Measurements from ENCODE around the gene FRAS1.
"Not testable (repeated sequence)": the region's sequence is repeated elsewhere in the genome, so short reads cannot be mapped to it uniquely, and the experiment has no call there.

FRAS1 gene

GRCh38 chr4:78213218-78213617 is 156.1 kb downstream of the FRAS1 start:
- no peak for DNase-seq (ENCODE audit: low spot score)

DNA sequence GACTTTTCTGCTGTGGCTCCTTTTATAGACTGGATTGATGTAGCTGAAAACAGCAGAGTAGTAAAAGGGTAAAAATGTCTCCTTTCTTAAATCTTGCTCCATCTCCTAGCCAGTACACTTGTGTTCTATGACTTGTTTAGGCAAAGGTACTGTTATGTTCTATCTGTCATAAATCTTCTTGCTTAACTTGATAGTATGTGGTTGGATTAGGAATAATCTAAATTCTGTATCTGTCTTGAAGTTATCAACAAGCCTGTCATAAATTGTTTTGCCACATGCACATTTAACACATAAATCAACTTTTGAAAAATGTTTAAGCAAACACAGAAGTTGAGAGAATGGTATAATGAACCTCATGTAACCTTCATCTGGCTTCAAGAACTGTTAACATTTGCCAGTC is 157.0 kb downstream of the FRAS1 start:
- no peak for DNase-seq (ENCODE audit: low spot score)

DNA sequence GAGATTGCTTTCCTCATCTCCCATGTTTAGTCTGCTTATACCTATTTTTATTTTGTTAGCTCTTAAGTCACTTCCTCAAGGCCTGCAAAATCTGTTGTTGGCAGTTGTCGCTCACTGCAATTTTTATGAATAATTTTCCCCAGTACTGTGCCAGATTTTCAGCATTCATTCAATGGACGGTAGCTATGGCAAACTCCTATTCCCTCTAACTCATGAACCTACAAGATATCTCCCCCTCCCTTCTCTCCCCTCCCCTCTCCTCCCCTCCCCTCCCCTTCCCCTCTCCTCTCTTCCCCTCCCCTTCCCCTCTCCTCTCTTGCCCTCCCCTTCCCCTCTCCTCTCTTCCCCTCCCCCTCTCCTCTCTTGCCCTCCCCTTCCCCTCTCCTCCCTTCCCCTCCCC is 160.4 kb downstream of the FRAS1 start:
- DNase-seq (ENCODE audit: low spot score): no peak

DNA sequence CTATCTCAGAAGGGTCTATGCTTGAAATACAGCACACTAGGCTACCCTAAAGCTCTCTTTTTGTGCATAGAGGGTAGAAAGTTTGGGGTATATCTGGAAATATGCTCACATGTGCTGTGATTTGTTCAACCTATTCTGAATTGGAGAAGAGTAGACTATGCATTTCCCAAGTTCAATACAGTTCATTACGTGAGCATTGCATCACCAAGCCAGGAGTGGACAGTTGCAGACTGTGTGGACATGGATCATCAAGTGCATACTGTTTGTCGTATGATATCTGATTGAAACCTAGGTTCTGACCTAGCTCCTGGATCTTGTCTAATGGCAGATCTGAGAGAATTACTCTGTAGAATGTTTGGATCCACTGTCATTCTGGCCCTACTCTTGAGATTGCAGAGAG is 161.1 kb downstream of the FRAS1 start:
- DNase-seq (ENCODE audit: low spot score): no peak

DNA sequence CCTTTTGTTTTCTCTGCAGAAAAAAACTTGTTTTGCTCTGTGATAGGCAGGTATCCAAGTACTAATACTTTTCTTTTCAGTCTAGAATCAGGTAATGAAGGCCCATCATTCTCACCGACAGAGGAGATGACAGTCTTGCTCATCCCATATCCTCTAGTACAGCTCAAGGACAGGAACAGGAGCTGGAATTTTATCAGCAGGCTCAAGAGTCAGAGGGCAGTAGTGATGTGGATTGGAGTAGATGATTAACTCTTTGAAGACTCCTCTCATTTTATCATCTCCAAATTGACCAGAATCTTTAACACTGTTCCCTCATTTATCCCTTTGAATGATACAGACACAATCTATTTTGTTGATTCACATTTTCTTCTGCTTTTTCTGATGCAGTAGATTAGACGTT is 162.7 kb downstream of the FRAS1 start:
- no peak for DNase-seq (ENCODE audit: low spot score)

GRCh38 chr4:78220283-78220682 is 163.2 kb downstream of the FRAS1 start:
- DNase-seq (ENCODE audit: low spot score): no peak

- DNase-seq (ENCODE audit: low spot score): no peak
Measured at GRCh38 chr4:78222575-78223186, 165.6 kb downstream of the FRAS1 start.

DNA sequence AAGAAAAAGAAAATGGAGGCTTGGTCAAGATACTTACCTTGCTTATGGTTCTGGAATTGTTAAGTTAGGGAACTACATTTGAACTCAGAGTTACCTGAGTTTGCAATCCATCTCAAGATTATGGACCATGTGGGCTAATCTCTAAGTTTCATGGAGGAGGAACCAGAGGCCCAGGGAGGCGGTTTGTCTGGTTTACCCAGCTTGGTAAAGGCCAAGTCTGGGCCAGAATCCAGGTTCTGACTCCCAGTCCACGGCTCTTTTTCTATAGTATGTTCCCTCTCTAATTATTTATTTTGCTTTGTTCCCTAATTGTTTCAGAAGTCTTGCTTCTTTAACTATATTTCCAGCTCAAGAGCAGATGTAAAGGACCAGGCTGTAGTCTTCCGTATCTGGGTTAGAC is 168.1 kb downstream of the FRAS1 start:
- no peak for DNase-seq (ENCODE audit: low spot score)

DNA sequence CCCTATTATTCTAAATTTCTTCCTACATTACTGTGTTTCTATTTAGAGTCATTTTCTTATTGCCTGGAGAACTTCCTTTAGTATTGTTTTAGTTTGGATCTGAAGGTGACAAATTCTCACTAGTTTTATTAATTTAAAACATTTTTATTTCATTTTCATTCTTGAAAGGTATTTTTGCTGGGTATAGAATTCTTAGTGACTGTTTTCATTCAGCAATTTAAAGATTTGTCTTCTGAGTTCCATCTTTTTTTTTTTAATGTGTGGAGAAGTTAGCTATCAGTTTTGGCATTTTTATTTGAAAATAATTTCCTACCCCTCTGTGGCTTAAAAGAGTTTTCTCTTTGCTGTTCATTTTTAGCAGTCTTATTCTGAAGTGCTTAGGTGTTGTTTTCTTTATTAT is 169.2 kb downstream of the FRAS1 start:
- no peak for DNase-seq (ENCODE audit: low spot score)

DNA sequence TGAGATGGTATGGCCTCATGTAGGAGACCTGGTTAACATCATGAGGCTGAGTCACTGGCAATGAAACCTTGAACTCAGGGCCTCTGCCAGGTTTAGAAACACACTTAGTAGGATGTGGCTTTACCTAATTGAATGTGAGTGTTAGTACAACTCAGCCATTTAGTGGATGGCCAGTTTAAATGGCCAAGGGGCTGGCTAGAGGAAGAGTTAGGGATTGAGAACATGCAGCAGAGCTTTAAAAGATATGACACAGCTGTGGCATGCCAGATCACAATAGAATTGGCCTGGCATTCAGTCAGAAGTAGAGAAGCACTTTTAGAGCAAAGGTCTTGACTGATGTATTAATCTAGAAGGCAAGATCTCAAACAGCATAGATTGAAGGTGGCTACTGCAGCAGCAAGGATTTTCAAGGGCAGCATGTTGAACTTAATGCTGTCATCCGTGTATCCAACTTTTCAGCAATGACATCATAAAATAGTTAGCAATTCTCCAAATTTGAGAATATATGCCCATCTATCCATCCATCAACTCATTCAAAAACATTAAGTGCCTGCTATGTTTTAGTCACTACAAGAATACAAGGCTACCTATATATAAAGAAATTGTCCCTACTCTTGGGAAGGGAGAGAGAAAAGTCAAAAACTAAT is 170.4 kb downstream of the FRAS1 start:
- DNase-seq (ENCODE audit: low spot score): no peak

DNA sequence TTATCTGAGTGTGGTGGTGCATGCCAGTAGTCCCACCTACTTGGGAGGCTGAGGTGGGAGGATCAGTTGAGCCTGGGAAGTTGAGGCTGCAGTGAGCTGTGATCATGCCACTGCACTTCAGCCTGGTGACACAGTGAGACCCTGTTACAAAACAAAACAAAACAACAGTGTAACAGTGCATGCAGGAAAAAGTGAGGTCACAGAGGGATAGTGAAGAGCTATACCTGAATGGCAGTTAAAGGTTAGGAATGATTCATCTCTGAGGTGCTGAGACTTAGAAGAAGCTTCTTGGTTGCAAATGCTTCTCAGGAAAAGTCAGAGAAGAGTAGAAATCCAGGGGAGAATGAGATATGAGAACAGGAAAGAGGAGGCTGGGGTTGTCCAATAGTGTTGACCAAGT is 178.7 kb downstream of the FRAS1 start:
- DNase-seq (ENCODE audit: low spot score): no peak

- no peak for DNase-seq (ENCODE audit: low spot score)
Measured at GRCh38 chr4:78237360-78237759, 180.2 kb downstream of the FRAS1 start.

GRCh38 chr4:78242071-78242470 is 184.9 kb downstream of the FRAS1 start:
- no peak for DNase-seq (ENCODE audit: low spot score)

- DNase-seq (ENCODE audit: low spot score): no peak
Measured at GRCh38 chr4:78244705-78245485, 187.8 kb downstream of the FRAS1 start.

DNA sequence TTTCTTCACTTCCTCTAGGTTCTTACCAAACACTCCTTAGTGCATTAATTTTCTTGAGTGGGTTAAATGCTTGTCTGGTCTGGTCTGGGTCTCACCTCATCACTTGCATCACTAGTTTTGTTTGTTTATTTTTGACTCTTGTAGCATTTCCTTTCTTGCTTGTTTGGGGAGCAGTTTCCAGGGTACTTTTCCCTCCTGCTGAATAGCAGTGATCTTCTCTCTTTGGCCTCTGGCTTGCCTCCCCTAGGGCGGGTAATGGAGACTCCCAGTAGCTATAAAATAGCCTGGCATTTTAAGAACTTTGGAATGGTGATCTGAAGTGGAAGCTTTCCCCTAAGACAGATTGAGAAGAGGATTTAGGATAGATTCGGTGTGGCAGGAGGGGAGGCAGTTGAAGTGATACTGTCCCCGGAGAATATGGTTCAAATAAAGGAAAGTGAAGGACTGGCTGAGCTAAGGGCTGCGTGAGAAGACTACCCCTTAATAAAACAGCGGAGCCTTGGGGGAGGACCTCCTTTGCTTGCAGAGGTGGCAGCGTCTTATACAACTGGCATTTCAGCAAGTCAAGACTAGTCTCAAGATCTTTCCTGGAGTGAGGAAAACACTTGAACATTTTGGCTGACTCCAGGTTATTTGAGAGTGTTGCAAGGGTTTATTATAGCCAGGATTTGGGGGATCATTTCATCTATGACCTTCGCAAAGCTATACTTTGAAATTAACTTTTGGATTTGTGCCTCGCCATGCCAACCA is 190.6 kb downstream of the FRAS1 start:
- no peak for DNase-seq (ENCODE audit: low spot score)

DNA sequence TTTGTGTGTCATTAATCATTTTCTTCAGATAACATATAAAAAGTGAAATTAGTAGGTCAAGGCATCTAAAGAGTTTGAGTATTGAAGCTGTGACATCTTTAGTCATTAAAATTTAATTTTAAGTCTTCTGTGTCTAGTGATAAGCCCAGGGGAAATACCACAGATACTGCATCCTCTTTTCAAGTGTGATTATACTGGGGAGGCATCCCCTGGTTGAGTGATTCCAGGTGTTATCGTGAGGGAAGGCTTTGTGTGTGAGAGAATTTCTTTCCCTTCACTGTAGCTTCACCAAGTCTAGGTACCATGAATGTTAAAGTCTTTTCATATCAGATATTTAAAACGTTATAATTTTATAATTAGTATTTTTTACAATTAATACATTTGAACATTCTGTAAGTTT is 193.4 kb downstream of the FRAS1 start:
- no peak for DNase-seq (ENCODE audit: low spot score)

GRCh38 chr4:78252773-78253172 is 195.7 kb downstream of the FRAS1 start:
- not testable (repeated sequence) for DNase-seq (ENCODE audit: low spot score)

- DNase-seq (ENCODE audit: low spot score): no peak
Measured at GRCh38 chr4:78254893-78255292, 197.8 kb downstream of the FRAS1 start.

GRCh38 chr4:78265006-78265405 is 207.9 kb downstream of the FRAS1 start:
- no peak for DNase-seq (ENCODE audit: low spot score)

GRCh38 chr4:78267790-78268189 is 210.7 kb downstream of the FRAS1 start:
- DNase-seq (ENCODE audit: low spot score): no peak

GRCh38 chr4:78268597-78268996 is 211.5 kb downstream of the FRAS1 start:
- no peak for DNase-seq (ENCODE audit: low spot score)

DNA sequence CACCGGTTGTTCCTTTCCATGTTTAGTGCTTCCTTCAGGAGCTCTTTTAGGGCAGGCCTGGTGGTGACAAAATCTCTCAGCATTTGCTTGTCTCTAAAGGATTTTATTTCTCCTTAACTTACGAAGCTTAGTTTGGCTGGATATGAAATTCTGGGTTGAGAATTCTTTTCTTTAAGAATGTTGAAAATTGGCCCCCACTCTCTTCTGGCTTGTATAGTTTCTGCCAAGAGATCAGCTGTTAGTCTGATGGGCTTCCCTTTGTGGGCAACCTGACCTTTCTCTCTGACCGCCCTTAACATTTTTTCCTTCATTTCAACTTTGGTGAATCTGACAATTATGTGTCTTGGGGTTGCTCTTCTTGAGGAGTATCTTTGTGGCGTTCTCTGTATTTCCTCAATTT is 218.3 kb downstream of the FRAS1 start:
- not testable (repeated sequence) for DNase-seq (ENCODE audit: low spot score)

DNA sequence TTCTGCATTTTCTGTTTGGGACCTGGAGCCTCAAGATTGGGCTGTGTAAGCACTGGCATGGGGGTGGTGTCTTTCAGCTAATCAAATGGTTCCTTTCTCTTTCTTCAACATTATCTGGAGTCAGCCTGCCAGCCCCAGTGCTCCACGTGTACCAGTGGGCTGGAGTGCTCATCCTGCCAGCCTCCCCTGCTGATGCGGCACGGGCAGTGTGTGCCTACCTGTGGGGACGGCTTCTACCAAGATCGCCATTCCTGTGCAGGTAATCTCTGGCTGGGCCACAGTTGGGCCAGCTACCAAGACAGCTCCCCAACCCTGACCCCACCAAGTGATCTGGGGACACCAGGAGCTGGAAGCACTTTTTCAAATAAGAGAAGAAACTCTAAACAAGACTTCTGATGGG is 229.2 kb downstream of the FRAS1 start:
- no peak for DNase-seq (ENCODE audit: low spot score)

All from activated CD4-positive, alpha-beta T cell treated with anti-CD3 and anti-CD28 coated beads, Interleukin-2, Interleukin-4, amounts not matched to agents 100 ng/mL and 50 ng/mL, durations not matched to agents 16 hours and 8 hours (primary cell).